HFFc6 (cell line): ENCODE measurements around the gene SIRPG. TPM values are rescaled to one million over a fixed set of nuclear protein-coding genes. Genes with fewer than 3 reads are reported as not detected.

Experiments
- DNase-seq: peaks from one replicate; pipeline ENCODE4 v3.0.0-alpha.2; 2018
- H3K27ac Mint-ChIP-seq: 2 replicates; pipeline ENCODE4 v1.8.0; 2020; ENCODE audit warnings: mild to moderate bottlenecking, mixed read lengths
- H3K27me3 Mint-ChIP-seq: 2 replicates; pipeline ENCODE4 v1.8.0; 2021; ENCODE audit warnings: mild to moderate bottlenecking, moderate library complexity, mixed read lengths; ENCODE audit not compliant: insufficient read depth
- H3K36me3 Mint-ChIP-seq: 2 replicates; pipeline ENCODE4 v1.8.0; 2021; ENCODE audit warnings: low read depth, mixed read lengths
- H3K4me1 Mint-ChIP-seq: 2 replicates; pipeline ENCODE4 v1.8.0; 2020; ENCODE audit warnings: low read depth, mixed read lengths
- H3K4me3 Mint-ChIP-seq: 2 replicates; pipeline ENCODE4 v1.8.0; 2020; ENCODE audit warnings: mild to moderate bottlenecking, moderate library complexity, mixed read lengths
- H3K9me3 Mint-ChIP-seq: 2 replicates; pipeline ENCODE4 v1.8.0; 2020; ENCODE audit warnings: mild to moderate bottlenecking, mixed read lengths
- CTCF ChIP-seq: fragments of 200-600 bp; sonication (generic); IDR thresholded peaks from 2 replicates; pipeline ENCODE4 v1.5.0; 2021; ENCODE audit warnings: antibody characterized with exemption, mild to moderate bottlenecking
- total RNA-seq, 6 experiments: library from RNA; stranded (reverse); fragmentation: NEBNext Ultra II Directional; extraction: Animal tissue kit (Norgen Biotek cat#: 25700); gene quantifications; 2 replicates in 1 of 6; 3 replicates in 5 of 6; pipeline ENCODE4 v1.2.3, GENCODE V29; 2021

SIRPG gene
- total RNA-seq, 6 experiments from 2014 or later, result not detected

DNA sequence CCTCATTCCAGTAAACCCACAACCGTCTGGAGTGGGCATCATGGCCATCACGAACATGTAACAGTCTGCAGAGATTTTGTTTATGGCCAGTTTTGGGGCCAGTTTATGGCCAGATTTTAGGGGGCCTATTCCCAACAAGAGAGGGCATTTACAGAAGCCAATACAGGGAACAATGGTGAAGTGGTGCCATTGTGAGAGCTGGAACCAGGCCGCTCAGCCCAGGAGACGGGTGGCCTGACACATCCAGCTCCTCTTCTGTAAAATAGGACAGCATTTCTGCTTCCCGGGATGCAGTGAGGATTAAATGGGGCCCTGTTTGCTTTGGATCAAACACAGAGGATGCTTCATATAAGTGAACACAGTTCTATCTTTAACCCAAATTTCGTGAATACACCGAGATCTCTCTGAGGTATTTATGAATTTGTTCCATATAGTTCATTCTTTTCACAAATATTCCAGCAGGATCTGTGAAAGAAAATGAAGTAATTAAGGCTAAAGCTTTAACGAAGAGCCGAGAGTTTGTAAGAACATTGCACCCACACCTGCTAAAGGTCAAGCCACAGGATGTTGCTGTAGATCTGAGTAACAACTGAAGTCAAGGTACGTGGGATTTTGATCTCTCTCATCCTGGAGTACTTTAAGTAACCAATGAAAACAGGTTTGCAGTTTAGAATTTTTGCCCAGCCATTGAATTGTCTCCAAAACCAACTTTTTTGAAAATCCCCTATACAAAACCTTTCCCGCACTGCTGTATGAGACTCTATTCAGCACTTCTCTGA is 14.5 kb upstream of the SIRPG start:
- H3K4me3 Mint-ChIP-seq, result no peak overlapping the region

DNA sequence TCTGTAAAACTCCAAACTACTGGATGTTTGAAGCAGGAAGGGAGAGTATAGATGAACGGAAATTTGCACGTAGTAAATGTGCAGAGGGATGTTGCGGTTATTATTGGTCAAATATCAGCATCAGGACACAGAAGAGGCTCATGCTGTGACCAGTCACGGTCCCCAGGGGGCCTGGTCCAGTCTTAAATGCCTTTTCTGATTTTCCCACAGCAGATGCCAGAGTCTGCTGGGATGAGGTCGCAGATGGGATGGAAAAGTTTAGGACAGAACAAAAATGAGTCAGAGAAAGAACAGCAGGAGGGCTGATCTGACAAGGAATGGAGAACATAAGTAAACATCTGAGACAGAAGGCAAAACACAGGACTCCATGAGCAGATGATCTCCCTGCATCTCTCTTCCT is 11.7 kb upstream of the SIRPG start:
- 0 out of 2 replicates have a peak, but pooled peaks have one; percentile 13 for TF ChIP-seq CTCF
- Mint-ChIP-seq H3K27me3 (peaks cover 30% of the 10 kb centered on the region), H3K4me3 (no peak overlapping the region), H3K4me1 (peaks cover 1% of the 10 kb centered on the region), H3K27ac (no peak overlapping the region), H3K36me3 (no peaks in the 10 kb centered on the region), H3K9me3 (no peaks in the 10 kb centered on the region)
- no peak for DNase-seq

More for the DNA sequence above, 14.5 kb upstream of the SIRPG start:
- Mint-ChIP-seq H3K9me3 (no peaks in the 10 kb centered on the region), H3K27me3 (peaks cover 43% of the 10 kb centered on the region), H3K36me3 (no peaks in the 10 kb centered on the region), H3K27ac (no peak overlapping the region), H3K4me1 (no peaks in the 10 kb centered on the region)
- DNase-seq, result no peak
- no peak for TF ChIP-seq CTCF

- no peak overlapping the region for H3K27ac Mint-ChIP-seq
- peaks cover 10% of the 10 kb centered on the region for H3K4me1 Mint-ChIP-seq
- H3K4me3 Mint-ChIP-seq, result no peak overlapping the region
- no peaks in the 10 kb centered on the region for H3K9me3 Mint-ChIP-seq
- no peaks in the 10 kb centered on the region for H3K36me3 Mint-ChIP-seq
- no peak for DNase-seq
- no peak for TF ChIP-seq CTCF
- H3K27me3 Mint-ChIP-seq, result peaks cover 17% of the 10 kb centered on the region
Measured at GRCh38 chr20:1667502-1668085, 10.0 kb upstream of the SIRPG start.

DNA sequence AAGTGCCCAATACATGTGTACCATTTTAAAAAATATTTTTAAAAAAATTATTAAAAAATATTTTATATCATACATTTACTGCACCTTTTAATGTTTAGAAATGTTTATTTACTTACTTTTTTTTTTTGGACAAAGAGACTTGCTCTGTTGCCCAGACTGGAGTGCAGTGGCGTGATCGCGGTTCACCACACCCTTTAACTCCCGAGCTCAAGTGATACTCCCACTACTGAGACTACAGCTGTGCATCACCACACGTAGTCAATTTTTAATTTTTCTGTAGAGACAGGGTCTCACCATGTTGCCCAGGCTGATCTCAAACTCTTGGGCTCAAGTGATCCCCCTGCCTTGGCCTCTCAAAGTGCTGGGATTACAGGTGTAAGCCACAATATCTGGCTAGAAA is 9.2 kb upstream of the SIRPG start:
- TF ChIP-seq CTCF, result no peak
- Mint-ChIP-seq H3K4me3 (no peak overlapping the region), H3K27ac (no peak overlapping the region), H3K4me1 (peaks cover 10% of the 10 kb centered on the region), H3K36me3 (no peaks in the 10 kb centered on the region), H3K27me3 (peaks cover 11% of the 10 kb centered on the region), H3K9me3 (no peaks in the 10 kb centered on the region)
- DNase-seq, result no peak

- H3K36me3 Mint-ChIP-seq, result no peaks in the 10 kb centered on the region
- no peaks in the 10 kb centered on the region for H3K9me3 Mint-ChIP-seq
- no peak overlapping the region for H3K4me3 Mint-ChIP-seq
- peaks cover 10% of the 10 kb centered on the region for H3K4me1 Mint-ChIP-seq
- H3K27me3 Mint-ChIP-seq, result peaks cover 14% of the 10 kb centered on the region
- DNase-seq, result no peak
- H3K27ac Mint-ChIP-seq, result no peak overlapping the region
- TF ChIP-seq CTCF, result no peak
Measured at GRCh38 chr20:1665345-1665744, 7.8 kb upstream of the SIRPG start.
